HG03280 (cell line): ENCODE results near the gene TRIM40.

ENCODE experiments used
- ATAC-seq: cut with Tn5 transposase; IDR thresholded peaks from one replicate; pipeline ENCODE4 v1.9.1; 2021; ENCODE audit warnings: mild to moderate bottlenecking, moderate library complexity; ENCODE audit not compliant: unreplicated experiment

The TRIM40 gene

DNA sequence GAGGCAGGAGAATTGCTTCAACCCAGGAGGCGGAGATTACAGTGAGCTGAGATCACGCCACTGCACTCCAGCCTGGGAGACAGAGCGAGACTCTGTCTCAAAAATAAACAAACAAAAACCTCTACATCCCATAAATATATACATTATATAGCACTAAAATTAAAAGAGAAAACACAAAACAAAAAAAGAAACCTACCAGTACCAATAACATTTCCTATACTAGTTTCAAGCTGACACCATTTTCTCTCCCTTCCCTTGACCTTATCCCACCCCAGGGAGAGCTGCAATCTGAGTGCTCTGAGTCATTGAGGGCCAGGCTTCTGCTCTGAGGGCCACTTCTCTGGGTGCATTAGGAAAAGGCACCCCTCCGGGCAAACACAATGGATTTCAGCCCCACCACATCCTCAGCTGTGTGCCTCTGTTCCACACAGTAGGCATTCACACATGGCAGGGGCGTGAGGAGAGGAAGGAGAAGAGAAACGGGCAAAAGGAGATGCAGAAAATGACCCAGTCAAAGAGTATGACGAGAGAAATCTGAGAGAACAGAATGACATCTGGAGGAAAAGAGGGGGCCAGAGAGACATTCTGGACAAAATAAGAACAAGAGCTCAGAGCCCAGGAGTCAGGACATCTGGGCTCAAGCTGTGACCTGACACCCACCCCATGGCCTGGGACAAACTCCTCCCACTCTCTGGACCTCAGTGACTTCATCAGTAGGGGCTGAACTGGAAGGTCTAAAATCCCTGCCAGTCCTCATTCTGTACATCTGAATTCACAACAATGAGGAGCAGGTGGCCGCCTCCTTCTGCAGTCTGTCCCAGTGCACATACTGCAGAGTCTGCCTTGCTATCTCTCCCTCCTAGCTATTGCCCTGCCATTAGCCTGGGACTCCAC lies 59.1 kb downstream of the TRIM40 start:
- ATAC-seq, result no peak

- ATAC-seq, result no peak
Observed at GRCh38 chr6:30195951-30196350, 60.0 kb downstream of the TRIM40 start.

DNA sequence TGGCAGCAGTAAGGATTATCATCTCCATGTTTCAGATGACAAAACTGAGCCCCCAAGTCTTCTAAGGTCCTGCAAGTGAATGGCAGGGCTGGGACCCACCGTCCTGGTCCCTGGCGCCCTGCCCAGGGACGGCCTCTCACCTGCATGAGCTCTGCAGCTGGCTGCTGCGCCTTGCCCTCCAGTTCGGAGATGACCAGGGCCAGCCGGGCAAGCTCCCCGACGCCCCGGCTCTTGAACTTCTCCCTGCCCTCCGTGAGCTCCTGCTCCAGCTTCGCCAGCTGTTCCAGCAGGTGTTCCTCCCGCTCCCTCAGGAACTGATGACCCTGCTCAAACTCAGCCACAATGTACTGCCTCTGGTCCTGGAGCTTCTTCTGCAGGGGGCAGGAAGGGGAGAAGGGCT lies 60.4 kb downstream of the TRIM40 start:
- no peak for ATAC-seq
